ENCODE data around the gene HSPG2.
"Not testable (repeated sequence)": the region's sequence is repeated elsewhere in the genome, so short reads cannot be mapped to it uniquely, and the experiment has no call there.

HSPG2 gene

DNA sequence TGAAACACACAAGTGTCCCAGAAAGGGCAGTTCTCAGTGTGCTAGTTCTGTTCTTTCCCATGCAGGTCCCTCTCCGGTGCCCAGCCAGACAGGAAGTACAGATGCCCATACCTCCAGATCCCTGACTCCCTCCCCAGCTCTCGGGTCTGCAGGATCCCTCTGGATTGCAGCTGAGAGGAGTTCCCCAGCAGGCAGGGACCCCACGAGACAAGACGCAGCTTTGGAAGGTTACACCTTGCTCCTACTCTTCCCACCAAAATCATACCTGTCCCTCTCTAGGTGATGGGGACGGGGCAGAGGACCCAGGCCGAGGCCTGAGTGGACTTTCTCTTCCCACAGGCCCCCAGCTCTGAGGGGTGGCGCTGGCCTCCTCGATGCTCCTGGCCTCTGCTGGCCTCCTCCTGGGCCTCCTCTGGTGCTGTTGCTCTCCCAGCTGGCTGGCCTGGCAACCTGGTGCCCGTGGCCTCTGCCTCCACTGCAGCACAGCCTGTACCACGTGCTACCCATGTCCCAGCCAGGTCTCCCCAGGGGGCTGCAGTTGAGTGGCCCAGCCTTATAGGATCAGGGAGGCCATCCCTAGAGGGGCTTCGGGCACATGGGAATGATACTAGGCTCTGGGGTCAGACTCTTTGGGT, 115.6 kb downstream of the HSPG2 start:
- no peak for DNase-seq

DNA sequence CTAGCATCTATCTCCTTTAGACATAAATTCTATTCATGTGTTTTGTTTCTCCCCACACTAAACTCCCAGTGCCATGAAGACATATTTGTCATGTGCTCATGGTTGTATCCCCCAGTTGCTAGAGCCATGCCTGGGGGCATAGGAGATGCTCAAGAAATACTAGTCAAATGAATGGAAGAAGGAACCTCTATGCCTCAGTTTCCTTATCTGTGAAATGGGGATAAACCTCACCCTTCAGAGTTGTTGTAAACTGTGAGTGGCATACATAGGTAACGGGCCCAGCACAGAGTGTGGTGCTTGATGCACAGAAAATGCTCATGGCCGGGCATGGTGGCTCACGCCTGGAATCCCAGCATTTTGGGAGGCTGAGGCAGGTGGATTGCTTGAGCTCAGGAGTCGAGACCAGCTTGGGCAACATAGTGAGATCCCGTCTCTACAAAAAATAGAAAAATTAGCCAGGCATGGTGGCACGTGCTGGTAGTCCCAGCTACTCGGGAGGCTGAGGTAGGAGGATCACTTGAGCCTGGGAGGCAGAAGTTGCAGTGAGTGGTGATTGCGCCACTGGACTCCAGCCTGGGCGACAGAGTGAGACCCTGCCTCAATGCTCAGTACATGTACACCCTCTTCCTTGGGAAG, 116.4 kb downstream of the HSPG2 start:
- DNase-seq = no peak

DNA sequence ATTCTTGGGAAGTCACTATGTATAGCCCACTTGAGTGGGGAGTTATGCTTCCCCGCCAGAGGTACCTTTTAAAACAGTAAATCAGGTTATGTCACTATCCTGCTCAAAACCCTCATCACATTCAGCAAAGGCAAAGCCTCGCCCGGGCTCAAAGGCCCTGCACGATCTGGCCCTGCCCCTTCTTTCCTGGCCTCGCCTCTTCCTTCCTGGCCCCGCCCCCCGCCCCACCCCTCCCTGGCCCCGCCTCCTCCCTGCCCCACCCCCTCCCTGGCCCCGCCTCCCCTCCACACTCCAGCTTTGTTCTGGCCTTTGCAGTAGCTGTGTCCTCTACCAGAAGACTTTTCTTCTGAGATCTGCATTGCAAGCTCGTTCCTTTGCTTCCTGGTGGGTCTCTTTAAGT, 118.5 kb downstream of the HSPG2 start:
- DNase-seq = peak; percentile 28

DNA sequence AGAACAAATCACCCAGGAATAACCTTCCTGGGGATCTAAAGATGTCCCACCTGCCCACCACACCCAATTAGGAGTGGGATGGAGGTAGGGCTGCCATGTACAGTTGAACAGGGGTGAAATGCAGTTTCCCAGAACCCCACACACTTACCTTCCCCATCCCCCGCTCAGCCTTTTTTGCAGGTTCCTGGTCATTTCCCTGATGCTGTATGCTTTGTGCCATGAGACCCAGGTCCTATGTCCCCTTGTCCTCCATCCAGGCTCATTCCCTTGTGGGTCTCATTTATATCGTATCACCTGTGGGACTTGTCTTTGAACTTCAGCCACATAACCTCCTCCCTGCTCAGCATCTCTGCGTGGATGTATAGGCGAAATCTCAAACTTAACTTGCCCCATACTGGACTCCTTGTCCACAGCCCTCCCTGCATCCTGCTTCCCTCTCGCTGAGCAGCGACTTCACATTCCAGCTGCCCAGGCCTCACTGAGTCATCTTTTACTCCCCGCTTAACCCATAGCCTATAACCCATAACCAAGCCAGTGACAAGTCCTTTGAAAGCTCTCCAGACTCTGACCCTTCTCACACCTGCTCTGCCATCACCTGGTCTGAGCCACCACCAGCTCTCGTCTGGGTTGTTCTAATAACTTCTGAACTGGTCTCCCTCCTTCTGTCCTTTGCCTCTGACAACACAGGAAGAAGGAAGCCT, 120.4 kb downstream of the HSPG2 start:
- no peak for DNase-seq

DNA sequence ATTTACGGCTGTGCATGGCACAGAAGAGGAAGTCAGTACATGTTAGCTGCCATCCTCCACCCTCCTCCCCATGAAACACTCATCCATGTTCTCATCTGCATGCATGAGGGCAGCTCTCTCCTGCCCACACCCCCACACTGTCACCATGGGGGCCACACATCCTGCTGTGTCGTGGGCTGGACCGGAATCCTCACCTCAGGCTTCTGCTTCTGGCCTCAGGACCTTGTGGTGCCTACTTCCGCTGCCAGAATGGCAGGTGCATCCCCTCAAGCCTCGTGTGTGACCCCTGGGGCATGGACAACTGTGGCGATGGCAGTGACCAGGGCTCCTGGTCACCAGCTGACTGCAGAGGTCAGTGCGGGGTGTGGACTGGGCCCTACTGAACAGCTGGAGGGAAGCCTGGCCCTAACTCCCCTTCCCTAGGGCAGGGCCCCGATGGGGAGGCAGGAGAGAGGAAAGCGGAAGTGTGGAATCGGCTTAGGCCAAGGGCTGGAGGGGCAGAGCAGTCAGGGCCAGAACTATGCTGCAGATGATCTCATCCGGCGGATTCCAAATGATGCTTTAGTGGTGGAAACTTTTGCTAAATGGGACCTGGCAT, 121.3 kb downstream of the HSPG2 start:
- no peak for DNase-seq

DNA sequence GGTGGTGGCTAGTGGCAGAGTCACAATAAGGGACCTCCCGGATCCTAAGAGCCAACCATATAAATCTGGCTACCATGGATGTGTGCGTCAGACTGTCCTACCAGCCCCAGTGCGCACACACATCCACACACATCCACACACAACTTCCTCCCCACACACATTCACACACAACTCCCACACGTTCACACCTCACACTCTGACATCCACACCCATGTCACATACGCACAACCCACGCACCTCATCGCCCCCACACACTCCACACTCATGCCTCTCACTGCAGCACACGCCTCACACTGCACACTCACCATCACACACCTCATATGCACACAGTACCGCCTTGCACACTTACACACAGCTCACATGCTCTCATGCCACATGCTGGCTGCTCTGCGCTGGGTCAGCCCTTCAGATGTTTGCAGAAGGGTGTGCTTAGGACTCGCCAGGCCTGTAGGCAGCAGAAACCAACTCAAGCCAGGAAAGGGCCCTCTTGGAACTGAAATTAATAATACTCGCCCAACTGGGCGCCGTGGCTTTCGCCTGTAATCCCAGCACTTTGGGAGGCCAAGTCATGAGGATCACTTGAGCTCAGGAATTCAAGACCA, 122.0 kb downstream of the HSPG2 start:
- DNase-seq = no peak

DNA sequence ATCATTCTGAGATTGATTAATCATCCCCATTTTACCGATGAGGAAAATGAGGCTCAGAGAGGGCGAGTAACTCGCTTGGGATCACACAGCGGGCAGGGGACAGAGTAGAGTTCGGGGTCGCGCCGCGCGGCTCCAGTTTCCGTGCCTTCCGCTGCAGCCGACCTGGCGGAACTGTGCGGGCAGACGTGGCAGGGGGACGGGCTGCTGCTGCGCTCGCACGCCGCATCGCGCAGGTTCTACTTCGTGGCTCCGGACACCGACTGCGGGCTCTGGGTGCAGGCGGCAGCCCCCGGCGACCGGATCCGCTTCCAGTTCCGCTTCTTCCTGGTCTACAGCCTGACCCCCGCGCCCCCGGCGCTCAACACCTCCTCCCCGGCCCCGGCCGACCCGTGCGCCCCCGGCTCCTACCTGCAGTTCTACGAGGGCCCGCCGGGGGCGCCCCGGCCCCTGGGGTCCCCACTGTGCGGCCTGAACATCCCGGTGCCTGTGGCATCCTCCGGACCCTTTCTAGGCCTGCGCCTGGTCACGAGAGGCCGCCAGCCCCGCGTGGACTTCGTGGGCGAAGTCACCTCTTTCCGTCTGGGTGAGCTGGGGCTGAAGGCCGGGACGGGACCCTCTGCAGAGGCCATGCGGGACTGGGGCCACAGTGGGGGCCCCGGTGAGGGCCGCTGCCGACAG, 122.7 kb downstream of the HSPG2 start:
- DNase-seq = peak; percentile 46

DNA sequence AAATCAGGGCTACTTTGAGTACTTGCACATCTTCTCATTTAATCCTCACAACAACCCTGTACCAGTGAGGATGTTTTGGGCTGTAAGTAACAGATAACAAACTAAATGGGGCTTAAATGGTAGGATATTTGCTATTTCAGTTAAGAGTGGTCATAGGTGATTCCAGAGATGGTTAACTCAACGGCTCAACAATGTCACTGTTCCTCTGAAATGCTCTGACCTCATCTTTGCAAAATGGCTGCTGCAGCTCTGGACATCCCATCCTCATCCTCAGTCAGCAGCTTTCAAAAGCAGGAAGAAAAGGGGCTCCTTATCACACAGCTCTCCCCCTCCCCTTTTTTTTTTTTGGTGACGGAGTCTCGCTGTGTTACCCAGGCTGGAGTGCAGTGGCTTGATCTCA, 123.6 kb downstream of the HSPG2 start:
- no peak for DNase-seq

DNA sequence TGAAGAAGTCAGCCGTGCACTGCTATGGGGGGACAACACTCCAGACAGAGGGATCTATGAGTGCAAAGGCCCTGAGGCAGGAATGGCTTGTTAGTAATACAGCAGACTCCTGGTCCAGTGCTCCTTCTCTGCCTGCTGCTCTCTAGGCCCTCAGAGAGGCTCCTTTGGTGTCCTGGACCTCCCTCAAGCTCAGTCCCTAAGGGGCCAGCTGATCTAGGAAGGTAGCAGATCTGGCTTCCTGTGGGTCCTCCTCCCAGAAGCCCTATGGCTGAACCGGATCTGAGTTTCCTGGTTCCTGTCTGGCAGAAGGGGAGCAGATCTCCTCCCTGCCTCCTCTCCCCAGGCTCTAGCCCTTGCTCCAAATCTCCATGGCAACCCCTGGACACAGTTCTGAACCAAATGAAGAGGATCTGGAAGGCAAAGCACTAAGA, 125.2 kb downstream of the HSPG2 start, which contains the start of gene LDLRAD2:
TSS of gene LDLRAD2 (plus strand) at position 391 of the 431 bp plus-strand sequence. CDS start 187 bp downstream, outside the sequence.
- no peak for DNase-seq

DNA sequence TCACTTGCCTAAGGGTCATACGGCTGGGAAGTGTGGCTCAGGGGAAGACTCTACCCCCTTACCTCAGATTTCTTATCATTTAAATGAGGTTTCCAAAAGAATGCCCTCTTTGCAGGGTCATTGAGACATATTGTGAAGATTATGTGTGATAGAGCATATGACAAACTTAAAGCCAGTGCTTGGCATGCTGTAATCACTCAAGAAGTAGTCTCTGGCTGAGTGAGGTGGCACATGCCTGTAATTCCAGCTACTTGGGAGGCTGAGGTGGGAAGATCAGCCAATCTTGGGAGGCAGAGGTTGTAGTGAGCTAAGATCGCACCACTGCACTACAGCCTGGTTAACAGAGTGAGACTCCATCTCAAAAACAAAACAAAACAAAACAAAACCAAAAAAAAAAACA, 132.6 kb downstream of the HSPG2 start:
- no peak for DNase-seq

DNA sequence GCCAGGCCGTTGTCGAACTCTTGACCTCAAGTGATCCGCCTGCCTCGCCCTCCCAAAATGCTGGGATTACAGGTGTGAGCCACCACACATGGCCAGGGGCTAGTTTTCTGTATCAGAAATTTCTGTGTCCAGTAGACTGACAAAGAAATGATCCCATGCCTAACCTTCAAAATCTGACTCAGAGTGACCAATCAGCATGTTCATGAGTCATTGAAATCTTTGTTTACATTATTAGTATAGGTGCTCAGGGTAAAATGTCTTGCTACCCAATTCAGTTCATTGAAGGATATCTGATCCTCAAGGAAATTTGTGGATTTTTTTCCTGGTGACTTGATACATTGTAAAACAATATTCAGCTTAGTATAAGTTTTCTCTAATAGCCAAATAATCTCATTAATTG, 136.0 kb downstream of the HSPG2 start:
- no peak for DNase-seq

DNA sequence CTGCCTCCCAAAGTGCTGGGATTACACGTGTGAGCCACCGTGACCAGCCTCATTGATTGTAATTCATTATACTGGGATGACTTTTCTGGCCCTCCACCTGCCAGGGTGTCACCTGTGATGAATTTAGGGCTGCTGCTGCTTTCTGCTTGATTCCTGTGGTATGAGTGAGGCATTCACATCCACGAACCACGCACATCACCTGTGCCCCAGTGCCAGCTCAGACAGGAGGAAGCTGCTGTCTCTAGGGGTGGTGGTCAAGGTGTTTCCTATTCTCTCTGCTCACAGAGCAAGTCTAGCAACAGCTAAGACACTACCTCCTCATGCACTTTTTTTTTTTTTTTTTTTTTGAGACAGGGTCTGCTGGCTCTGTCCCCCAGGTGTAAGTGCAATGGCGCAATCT, 137.4 kb downstream of the HSPG2 start:
- DNase-seq = no peak

DNA sequence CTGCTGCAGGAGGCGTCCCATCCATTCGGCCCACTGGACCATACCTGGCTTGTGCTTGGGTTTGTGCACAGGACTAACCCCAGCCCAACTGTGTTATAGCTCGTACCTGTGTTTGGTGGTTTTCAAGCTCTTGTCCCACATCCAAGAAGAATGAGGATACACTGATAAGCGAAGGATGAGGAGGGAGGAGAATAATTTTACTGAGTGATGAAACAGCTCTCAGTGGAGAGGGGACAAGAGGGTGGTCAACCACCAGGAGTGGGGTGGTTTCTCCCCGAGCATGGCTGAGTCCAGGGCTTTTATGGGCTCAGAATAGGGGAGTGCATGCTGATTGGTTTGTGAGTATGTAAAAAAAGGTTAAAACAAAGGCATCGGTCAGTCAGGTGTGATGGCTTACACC, 142.0 kb downstream of the HSPG2 start:
- DNase-seq = no peak

DNA sequence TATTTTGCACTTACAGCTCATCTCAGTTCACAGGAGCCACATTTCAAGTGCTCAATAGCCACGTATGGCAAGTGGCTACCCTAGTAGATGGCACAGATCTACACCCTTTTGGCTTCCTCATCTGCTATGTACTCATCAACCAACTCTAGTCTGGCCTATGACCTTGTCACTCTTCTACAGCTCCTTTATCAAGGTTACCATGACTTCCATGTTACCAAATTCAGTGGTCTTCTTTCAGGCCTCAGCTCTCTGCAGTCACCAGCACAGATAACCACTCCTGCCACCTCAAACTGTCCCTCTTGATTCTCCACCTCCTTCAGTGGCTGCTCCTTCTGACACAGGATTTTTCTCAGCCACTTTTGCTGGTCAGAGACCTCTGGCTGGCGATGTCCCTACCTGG, 142.5 kb downstream of the HSPG2 start:
- DNase-seq = no peak

DNA sequence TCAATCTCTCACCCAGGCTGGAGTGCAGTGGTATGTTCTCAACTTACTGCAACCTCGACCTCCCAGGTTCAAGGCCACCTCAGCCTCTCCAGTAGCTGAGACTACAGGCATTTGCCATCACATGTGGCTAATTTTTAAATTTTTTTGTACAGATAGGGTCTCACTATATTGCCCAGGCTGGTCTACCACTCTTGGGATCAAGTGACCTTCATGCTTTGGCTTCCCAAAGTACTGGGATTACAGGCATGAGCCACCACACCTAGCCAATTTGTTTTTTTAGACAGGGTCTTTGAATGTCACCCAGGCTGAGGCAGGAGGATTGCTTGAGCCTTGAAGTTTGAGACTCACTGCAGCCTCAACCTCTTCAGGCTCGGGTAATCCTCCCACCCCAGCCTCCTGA, 144.0 kb downstream of the HSPG2 start:
- DNase-seq = no peak

DNA sequence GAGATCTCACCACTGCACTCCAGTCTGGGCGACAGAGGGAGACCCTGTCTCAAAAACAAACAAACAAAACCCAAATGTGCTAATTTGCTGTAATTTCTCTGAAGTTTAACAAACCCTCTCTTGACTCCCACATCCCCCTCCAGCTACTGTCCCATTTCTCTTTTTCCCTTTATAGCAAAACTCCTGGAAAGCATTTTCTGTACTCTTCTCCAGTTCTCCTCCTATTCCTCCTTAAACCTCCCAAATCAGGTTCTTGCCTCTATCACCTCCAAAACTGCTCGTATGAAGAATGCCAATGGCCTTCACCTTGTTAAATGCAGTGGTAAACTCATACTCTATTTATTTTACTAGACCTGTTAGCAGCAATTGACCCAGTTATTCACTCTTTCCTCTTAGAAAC, 150.5 kb downstream of the HSPG2 start:
- no peak for DNase-seq

DNA sequence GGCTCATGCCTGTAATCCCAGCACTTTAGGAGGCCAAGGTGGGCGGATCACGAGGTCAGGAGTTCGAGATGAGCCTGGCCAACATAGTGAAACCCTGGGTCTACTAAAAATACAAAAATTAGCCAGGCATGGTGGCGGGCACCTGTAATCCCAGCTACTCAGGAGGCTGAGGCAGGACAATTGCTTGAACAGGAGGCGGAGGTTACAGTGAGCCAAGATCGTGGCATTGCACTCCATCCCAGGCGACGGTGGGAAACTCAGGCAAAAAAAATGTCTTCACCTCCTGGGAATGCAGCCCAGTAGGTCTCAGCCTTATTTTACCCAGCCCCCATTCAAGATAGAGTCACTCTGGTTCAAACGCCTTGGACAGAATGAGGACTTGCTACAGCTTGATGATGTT, 151.3 kb downstream of the HSPG2 start:
- DNase-seq = not testable (repeated sequence)

DNA sequence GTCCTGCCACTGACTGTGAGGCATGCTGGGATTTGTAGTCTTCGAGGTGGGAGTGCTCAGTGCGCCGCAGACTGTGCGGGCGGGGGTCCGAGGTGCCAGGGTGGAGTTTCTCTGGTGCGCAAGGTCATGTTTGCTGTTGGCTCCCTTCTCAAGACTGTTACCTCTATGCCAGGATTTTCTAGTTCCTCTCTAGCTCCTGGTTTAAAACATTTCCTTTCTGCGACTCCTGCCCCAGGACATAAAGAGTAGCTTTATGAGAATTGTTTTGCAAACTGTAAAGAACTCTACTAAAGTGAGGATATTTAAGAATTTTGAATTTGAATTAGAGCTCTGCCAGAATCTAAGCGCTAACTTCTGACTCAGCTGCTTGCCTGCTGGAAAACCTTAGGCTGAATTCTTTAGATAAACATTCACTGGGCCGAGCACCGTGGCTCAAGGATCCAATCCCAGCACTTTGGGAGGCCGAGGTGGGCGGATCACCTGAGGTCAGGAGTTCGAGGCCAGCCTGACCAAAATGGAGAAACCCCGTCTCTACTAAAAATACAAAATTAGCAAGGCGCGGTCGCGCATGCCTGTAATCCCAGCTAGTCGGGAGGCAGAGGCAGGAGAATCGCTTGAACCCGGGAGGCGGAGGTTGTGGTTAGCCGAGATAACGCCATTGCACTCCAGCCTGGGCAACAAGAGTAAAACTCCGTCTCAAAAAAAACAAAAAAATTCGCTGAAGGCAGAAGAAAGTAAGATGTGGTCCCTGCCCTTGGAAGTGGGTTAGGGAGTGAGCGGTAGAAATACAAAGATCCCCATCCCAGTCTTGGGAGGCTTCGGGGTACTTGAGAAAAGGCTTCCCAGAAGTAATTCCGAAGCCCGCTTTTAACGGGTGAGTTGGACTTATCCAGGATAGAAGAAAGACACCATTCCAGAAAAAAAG, 153.2 kb downstream of the HSPG2 start:
- no peak for DNase-seq

DNA sequence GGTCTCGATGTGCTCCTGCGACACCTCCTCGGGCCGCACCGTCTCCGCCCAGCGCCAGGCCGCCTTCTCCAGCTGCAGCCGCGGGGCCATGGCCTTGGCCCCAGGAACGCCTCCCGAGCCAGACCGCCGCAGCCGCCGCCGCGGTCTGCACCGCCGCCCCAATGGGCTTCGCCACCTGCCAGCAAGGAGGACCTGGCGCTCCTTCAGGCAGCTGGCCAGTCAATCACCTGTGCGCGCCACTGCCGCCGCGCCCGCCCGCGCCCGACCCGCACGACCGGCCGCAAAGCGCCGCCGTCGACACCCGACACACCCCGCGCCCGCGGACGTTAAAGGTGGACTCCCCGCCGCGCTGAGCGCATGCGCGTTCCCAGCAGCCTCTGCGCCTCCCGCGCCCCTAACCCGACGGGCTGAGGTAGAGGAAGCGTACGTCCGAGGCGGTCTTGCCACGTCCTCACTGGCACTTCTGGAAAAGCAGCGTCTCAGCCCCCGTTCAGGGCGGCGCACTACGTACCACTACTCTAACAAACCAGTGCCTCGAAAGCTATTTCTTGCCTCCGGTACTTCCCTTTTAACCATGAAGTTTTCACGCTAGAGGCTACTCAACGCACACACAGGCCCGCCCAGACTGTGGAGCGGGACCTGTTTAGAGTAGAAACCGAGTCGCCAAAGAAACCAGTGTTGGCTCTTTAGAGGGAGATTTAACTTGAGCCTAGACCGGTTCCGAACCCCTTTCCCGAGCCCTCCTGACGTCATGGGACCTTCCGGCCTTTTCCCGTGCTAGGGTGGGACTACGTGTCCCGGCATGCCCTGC, 154.0 kb downstream of the HSPG2 start, which contains the start of gene USP48:
TSS of gene USP48 (minus strand) at position 282 of the 811 bp plus-strand sequence. CDS start at position 90, 192 bp downstream.
- peak; percentile 97 for DNase-seq

DNA sequence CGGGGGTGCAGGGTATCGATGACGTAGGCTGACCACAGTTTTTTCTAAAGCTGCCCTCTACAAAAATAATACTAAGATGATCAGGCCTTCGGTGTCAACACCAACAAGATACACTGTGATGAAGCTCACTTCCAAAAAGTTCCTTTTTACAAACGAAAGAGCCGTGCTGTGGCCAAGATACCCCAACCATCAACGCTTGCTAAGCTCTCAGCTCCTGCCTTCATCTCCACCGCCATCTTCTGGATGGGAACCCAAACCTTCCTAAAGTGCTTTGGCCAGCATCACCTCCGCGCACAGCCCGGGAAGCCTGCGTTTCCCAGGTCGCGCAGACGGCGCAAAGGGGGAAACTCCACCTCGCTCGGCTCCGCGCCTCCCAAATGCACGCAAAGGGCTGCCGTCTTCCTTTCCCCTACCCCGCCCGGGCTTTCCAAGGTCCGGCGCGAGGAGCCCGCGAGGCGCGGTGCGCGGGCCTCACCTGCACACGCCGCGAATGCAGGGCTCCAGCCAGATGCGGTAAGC, 154.7 kb downstream of the HSPG2 start:
- peak; percentile 43 for DNase-seq

Measured in CD4-positive, alpha-beta T cell treated with Interleukin-6 for 4 hours (primary cell).